ENCODE data around the gene TUBB4A. TPM values are rescaled to one million over a fixed set of nuclear protein-coding genes. Genes with fewer than 3 reads are reported as not detected.

Gene TUBB4A
- total and polyA plus RNA-seq, 10 of the 15 experiments (the other 5 are each of a cell fraction or from before 2014, with no cell fraction given) = 0.29 to 22.4 (median 3.8) TPM

DNA sequence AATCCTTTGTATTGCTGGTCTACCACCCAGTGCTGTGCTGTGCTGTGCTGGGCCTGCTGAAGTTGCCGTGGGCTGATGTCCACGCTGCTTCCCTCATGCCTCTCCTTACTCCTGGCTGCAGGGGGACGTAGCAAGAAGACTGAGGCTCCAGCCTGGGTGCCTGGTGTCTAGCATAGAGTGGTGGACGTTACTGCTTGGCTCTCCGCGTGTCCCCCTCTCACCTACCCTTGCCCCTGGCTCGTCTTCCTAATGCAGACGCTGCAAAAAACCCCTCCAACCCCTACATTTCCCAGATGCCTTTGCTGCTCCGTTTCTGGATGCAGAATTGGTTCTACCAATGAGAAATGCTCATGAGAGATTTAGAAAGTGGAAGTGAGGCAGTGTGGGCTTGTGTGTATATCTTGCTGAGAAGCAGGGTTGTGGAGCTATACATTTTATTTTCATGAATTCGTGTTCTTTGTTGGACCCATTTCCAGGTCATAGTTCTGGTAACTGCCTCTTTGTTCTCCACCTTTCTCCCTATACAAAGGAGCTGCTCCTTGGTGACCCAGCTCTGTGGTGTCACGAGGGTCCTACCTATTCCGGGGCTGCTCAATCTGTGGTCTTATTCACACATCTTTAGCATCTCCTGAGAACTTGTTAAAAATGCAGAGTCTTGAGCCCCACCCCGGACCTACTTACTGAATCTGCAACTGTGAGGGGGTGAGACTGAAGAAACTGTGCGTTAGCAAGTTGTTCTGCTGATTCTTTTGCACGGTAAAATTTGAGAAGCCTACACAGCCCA lies 12.6 kb downstream of the TUBB4A start (continued):
- TF ChIP-seq, protein P1, sequence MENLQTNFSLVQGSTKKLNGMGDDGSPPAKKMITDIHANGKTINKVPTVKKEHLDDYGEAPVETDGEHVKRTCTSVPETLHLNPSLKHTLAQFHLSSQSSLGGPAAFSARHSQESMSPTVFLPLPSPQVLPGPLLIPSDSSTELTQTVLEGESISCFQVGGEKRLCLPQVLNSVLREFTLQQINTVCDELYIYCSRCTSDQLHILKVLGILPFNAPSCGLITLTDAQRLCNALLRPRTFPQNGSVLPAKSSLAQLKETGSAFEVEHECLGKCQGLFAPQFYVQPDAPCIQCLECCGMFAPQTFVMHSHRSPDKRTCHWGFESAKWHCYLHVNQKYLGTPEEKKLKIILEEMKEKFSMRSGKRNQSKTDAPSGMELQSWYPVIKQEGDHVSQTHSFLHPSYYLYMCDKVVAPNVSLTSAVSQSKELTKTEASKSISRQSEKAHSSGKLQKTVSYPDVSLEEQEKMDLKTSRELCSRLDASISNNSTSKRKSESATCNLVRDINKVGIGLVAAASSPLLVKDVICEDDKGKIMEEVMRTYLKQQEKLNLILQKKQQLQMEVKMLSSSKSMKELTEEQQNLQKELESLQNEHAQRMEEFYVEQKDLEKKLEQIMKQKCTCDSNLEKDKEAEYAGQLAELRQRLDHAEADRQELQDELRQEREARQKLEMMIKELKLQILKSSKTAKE (IDR thresholded peaks at IDR 0.05; ENCODE audit: low read depth, poor library complexity, severe bottlenecking) = no peak
- TF ChIP-seq, protein P2, sequence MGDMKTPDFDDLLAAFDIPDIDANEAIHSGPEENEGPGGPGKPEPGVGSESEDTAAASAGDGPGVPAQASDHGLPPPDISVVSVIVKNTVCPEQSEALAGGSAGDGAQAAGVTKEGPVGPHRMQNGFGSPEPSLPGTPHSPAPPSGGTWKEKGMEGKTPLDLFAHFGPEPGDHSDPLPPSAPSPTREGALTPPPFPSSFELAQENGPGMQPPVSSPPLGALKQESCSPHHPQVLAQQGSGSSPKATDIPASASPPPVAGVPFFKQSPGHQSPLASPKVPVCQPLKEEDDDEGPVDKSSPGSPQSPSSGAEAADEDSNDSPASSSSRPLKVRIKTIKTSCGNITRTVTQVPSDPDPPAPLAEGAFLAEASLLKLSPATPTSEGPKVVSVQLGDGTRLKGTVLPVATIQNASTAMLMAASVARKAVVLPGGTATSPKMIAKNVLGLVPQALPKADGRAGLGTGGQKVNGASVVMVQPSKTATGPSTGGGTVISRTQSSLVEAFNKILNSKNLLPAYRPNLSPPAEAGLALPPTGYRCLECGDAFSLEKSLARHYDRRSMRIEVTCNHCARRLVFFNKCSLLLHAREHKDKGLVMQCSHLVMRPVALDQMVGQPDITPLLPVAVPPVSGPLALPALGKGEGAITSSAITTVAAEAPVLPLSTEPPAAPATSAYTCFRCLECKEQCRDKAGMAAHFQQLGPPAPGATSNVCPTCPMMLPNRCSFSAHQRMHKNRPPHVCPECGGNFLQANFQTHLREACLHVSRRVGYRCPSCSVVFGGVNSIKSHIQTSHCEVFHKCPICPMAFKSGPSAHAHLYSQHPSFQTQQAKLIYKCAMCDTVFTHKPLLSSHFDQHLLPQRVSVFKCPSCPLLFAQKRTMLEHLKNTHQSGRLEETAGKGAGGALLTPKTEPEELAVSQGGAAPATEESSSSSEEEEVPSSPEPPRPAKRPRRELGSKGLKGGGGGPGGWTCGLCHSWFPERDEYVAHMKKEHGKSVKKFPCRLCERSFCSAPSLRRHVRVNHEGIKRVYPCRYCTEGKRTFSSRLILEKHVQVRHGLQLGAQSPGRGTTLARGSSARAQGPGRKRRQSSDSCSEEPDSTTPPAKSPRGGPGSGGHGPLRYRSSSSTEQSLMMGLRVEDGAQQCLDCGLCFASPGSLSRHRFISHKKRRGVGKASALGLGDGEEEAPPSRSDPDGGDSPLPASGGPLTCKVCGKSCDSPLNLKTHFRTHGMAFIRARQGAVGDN (IDR thresholded peaks at IDR 0.05) = peak; percentile 96
- TF ChIP-seq TCF12 (IDR thresholded peaks at IDR 0.05; ENCODE audit: low read depth, low read length) (no peak), TCF3 (IDR thresholded peaks at IDR 0.05; ENCODE audit: borderline replicate concordance, insufficient read depth, low read depth, low read length) (no peak), SMAD1 (IDR thresholded peaks at IDR 0.05; ENCODE audit: low read depth, partially characterized antibody) (peak; percentile 31), HDAC2 (IDR thresholded peaks at IDR 0.05) (no peak), ZNF24 (IDR thresholded peaks at IDR 0.05) (no peak), POLR2AphosphoS5 (IDR thresholded peaks at IDR 0.05; ENCODE audit: low read length) (peak; percentile 79), IKZF1 (conservative IDR thresholded peaks at IDR 0.05) (peak; percentile 58; the same call in 1 of the 2 replicates), ZBED1 (IDR thresholded peaks at IDR 0.05; ENCODE audit: borderline replicate concordance) (no peak), CBFB (IDR thresholded peaks at IDR 0.05; ENCODE audit: low read depth) (no peak), GABPA (IDR thresholded peaks at IDR 0.05; ENCODE audit: low read depth) (no peak)
- TF ChIP-seq, protein P3, sequence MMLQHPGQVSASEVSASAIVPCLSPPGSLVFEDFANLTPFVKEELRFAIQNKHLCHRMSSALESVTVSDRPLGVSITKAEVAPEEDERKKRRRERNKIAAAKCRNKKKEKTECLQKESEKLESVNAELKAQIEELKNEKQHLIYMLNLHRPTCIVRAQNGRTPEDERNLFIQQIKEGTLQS (IDR thresholded peaks at IDR 0.05; ENCODE audit: borderline replicate concordance, extremely low read depth, low read depth, low read length) = no peak
- TF ChIP-seq, protein P4, sequence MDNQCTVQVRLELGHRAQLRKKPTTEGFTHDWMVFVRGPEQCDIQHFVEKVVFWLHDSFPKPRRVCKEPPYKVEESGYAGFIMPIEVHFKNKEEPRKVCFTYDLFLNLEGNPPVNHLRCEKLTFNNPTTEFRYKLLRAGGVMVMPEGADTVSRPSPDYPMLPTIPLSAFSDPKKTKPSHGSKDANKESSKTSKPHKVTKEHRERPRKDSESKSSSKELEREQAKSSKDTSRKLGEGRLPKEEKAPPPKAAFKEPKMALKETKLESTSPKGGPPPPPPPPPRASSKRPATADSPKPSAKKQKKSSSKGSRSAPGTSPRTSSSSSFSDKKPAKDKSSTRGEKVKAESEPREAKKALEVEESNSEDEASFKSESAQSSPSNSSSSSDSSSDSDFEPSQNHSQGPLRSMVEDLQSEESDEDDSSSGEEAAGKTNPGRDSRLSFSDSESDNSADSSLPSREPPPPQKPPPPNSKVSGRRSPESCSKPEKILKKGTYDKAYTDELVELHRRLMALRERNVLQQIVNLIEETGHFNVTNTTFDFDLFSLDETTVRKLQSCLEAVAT (IDR thresholded peaks at IDR 0.05) = no peak; the same call in 1 of the 2 replicates
- TF ChIP-seq, protein P5, sequence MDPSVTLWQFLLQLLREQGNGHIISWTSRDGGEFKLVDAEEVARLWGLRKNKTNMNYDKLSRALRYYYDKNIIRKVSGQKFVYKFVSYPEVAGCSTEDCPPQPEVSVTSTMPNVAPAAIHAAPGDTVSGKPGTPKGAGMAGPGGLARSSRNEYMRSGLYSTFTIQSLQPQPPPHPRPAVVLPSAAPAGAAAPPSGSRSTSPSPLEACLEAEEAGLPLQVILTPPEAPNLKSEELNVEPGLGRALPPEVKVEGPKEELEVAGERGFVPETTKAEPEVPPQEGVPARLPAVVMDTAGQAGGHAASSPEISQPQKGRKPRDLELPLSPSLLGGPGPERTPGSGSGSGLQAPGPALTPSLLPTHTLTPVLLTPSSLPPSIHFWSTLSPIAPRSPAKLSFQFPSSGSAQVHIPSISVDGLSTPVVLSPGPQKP (IDR thresholded peaks at IDR 0.05; ENCODE audit: low read depth, low read length) = no peak

All from GM12878 (cell line).